Measurements from ENCODE around the gene LAIR1.

LAIR1 gene

GRCh38 chr19:54317108-54317964 lies 47.4 kb downstream of the LAIR1 start:
- TF ChIP-seq CTCF (IDR thresholded peaks at IDR 0.05) = no peak

DNA sequence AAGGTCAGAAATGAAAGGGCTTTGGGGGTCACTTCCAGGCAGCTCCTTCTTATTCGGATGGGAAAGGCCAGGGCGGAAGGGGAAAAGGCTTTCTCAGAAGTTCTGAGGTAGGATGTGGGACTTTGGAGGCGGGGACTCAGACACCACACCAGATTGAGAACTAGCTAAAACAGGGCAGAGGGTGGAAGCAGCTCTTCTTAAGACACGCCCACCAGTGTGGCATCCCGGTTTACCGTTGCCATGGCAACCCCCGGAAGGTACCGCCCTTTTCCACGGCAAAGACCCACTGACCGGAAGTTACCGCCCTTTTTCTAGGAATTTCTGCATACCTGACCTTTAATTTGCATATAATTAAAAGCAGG lies 48.0 kb downstream of the LAIR1 start:
- TF ChIP-seq CTCF (IDR thresholded peaks at IDR 0.05) = no peak

- no peak for TF ChIP-seq CTCF (IDR thresholded peaks at IDR 0.05)
Observed at GRCh38 chr19:54315956-54316355, 48.8 kb downstream of the LAIR1 start.

- no peak for TF ChIP-seq CTCF (IDR thresholded peaks at IDR 0.05)
Observed at GRCh38 chr19:54312436-54313377, 52.0 kb downstream of the LAIR1 start, which contains the start of gene LILRA5. LILRA5 (minus strand) TSS chr19:54313166; CDS start chr19:54313019, 147 bp downstream.

DNA sequence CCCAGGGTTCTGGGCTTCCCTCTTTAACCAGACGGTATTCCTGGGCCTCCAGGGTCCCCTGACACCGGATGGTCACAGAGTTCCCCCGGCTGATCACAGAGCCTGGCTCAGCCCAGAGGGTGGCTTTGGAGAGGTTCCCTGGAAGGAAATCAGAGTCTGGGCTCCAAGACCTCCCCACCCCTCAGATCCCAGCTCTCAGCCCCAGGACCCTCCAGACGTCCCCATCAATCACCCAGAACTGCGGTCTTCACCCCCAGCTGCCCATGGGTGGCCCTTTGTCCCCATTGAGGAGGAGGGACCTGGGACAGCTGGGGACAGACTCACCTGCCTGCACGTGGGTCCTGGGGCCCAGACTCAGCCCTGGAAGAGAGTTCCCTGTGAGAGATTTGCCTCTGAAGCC lies 52.7 kb downstream of the LAIR1 start:
- TF ChIP-seq CTCF (IDR thresholded peaks at IDR 0.05) = no peak

GRCh38 chr19:54311486-54311885 lies 53.2 kb downstream of the LAIR1 start:
- TF ChIP-seq CTCF (IDR thresholded peaks at IDR 0.05) = no peak

DNA sequence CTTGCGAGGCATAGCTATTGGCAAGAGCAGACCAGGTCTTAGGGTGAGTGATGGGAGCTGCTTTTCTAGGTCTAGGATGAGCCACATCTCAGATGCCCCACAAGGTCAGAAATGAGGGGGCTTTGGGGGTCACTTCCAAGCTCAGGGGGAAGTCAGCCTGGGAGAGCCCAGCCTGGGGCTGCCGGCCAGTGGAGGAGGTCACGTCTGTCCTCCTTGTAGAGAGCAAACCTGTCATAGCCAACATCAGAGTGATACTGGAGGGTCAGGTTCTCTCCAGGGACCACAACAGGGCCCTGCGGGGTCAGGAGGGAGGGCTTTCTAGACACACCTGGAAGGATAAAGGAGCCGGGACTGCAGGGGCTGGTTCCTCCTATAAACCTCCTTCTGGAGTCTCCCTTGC lies 54.2 kb downstream of the LAIR1 start:
- TF ChIP-seq CTCF (IDR thresholded peaks at IDR 0.05) = no peak

Data from LNCAP (cell line).